SK-N-SH treated with all-trans-retinoic acid at 6 μM for 48 hours (cell line): ENCODE measurements around the gene CHRNA1.

Experiments used
- ATAC-seq: fragments of 200-7000 bp; cut with Tn5 transposase; 3 replicates; pipeline ENCODE4 v1.9.1; 2020; ENCODE audit warnings: mild to moderate bottlenecking, moderate library complexity
- ARNTL ChIP-seq: fragments of 450-650 bp; formaldehyde crosslinking; IDR thresholded peaks from 2 replicates; pipeline ENCODE4 v1.5.0; 2020; ENCODE audit warnings: low read depth, mild to moderate bottlenecking, moderate library complexity, borderline replicate concordance
- BACH2 ChIP-seq: fragments of 250-450 bp; sonication (Bioruptor Pico); IDR thresholded peaks from 2 replicates; pipeline ENCODE4 v1.9.0; 2021; ENCODE audit warnings: mild to moderate bottlenecking, borderline replicate concordance
- CSDC2 ChIP-seq: fragments of 250-450 bp; sonication (Bioruptor Pico); IDR thresholded peaks from 2 replicates; pipeline ENCODE4 v1.5.0; 2020; ENCODE audit warnings: mild to moderate bottlenecking, moderate library complexity
- ESRRG ChIP-seq: fragments of 250-450 bp; sonication (Bioruptor Pico); IDR thresholded peaks from 2 replicates; pipeline ENCODE4 v1.6.1; 2021; ENCODE audit warnings: mild to moderate bottlenecking
- GLIS3 ChIP-seq: fragments of 250-450 bp; sonication (Bioruptor Pico); IDR thresholded peaks from 2 replicates; pipeline ENCODE4 v1.5.0; 2020; ENCODE audit warnings: mild to moderate bottlenecking, moderate library complexity
- ISL1 ChIP-seq: fragments of 250-450 bp; sonication (Bioruptor Pico); IDR thresholded peaks from 2 replicates; pipeline ENCODE4 v2.1.2; 2022; ENCODE audit warnings: mild to moderate bottlenecking, moderate library complexity
- OSR1 ChIP-seq: fragments of 250-450 bp; sonication (Bioruptor Pico); IDR thresholded peaks from 2 replicates; pipeline ENCODE4 v1.8.0; 2022; ENCODE audit warnings: moderate library complexity, mild to moderate bottlenecking, inconsistent platforms
- PPARA ChIP-seq: fragments of 250-450 bp; sonication (Bioruptor Pico); IDR thresholded peaks from 2 replicates; pipeline ENCODE4 v1.5.0; 2020; ENCODE audit warnings: mild to moderate bottlenecking, borderline replicate concordance
- TCF4 ChIP-seq: fragments of 250-450 bp; sonication (Bioruptor Pico); IDR thresholded peaks from 2 replicates; pipeline ENCODE4 v1.8.0; 2021; ENCODE audit warnings: mild to moderate bottlenecking, moderate library complexity, borderline replicate concordance
- TOX ChIP-seq: fragments of 250-450 bp; sonication (Bioruptor Pico); IDR thresholded peaks from 2 replicates; pipeline ENCODE4 v1.8.0; 2021; ENCODE audit warnings: mild to moderate bottlenecking, moderate library complexity, borderline replicate concordance
- ZC3H10 ChIP-seq: fragments of 250-450 bp; sonication (Bioruptor Pico); IDR thresholded peaks from 2 replicates; pipeline ENCODE4 v1.5.1; 2021; ENCODE audit warnings: mild to moderate bottlenecking, moderate library complexity
- ZFP3 ChIP-seq: fragments of 250-450 bp; sonication (Bioruptor Pico); IDR thresholded peaks from 2 replicates; pipeline ENCODE4 v1.5.0; 2020; ENCODE audit warnings: mild to moderate bottlenecking, moderate library complexity
- ZFP30 ChIP-seq: fragments of 450-650 bp; formaldehyde crosslinking; IDR thresholded peaks from 2 replicates; pipeline ENCODE4 v1.5.0; 2022; ENCODE audit warnings: mild to moderate bottlenecking, moderate library complexity
- ZNF565 ChIP-seq: fragments of 450-650 bp; formaldehyde crosslinking; conservative IDR thresholded peaks from 2 replicates; pipeline ENCODE4 v1.5.0; 2020; ENCODE audit warnings: low read depth, mild to moderate bottlenecking, moderate library complexity
- ZNF70 ChIP-seq: fragments of 450-650 bp; formaldehyde crosslinking; IDR thresholded peaks from 2 replicates; pipeline ENCODE4 v1.5.0; 2020; ENCODE audit warnings: mild to moderate bottlenecking, moderate library complexity
- ZNF8 ChIP-seq: fragments of 450-650 bp; formaldehyde crosslinking; IDR thresholded peaks from 2 replicates; pipeline ENCODE4 v1.5.0; 2020; ENCODE audit warnings: mild to moderate bottlenecking, moderate library complexity
- TF ChIP-seq, protein P1 (sequence below): fragments of 250-450 bp; sonication (Bioruptor Pico); IDR thresholded peaks from 2 replicates; pipeline ENCODE4 v1.5.1; 2021; ENCODE audit warnings: mild to moderate bottlenecking, moderate library complexity
- TF ChIP-seq, protein P2 (sequence below): fragments of 250-450 bp; sonication (Bioruptor Pico); IDR thresholded peaks from 2 replicates; pipeline ENCODE4 v1.8.0; 2021; ENCODE audit warnings: low read depth, mild to moderate bottlenecking, moderate library complexity, borderline replicate concordance
- TF ChIP-seq, protein P3 (sequence below): fragments of 250-450 bp; sonication (Bioruptor Pico); IDR thresholded peaks from 2 replicates; pipeline ENCODE4 v1.5.1; 2020; ENCODE audit warnings: low read depth, mild to moderate bottlenecking, moderate library complexity
- TF ChIP-seq, protein P4 (sequence below): fragments of 250-450 bp; sonication (Bioruptor Pico); IDR thresholded peaks from 2 replicates; pipeline ENCODE4 v1.8.0; 2020; ENCODE audit warnings: mild to moderate bottlenecking, moderate library complexity, borderline replicate concordance
- TF ChIP-seq, protein P5 (sequence below): fragments of 250-450 bp; sonication (Bioruptor Pico); IDR thresholded peaks from 2 replicates; pipeline ENCODE4 v1.5.0; 2020; ENCODE audit warnings: mild to moderate bottlenecking, moderate library complexity

The CHRNA1 gene

DNA sequence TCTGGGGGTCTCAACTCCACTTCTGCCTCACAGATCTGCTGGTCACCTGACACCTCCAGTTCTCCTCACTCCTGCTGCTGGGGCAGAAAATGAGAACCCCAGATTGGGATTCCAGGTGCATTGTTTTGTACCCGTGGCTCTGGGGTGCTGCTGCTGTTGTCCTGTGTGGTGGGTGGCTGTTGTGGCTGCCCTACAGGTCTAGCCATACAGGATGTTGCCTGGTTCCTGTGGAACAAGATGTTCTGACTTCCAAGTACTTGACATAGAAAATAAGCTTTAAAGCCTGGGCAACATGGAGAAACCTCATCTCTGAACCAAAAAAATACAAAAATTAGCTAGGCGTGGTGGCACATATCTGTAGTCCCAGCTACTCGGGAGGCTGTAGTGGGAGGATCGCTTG lies 38.1 kb downstream of the CHRNA1 start (continued):
- TF ChIP-seq, protein P1, sequence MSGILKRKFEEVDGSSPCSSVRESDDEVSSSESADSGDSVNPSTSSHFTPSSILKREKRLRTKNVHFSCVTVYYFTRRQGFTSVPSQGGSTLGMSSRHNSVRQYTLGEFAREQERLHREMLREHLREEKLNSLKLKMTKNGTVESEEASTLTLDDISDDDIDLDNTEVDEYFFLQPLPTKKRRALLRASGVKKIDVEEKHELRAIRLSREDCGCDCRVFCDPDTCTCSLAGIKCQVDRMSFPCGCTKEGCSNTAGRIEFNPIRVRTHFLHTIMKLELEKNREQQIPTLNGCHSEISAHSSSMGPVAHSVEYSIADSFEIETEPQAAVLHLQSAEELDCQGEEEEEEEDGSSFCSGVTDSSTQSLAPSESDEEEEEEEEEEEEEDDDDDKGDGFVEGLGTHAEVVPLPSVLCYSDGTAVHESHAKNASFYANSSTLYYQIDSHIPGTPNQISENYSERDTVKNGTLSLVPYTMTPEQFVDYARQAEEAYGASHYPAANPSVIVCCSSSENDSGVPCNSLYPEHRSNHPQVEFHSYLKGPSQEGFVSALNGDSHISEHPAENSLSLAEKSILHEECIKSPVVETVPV = no peak
- no peak for TF ChIP-seq ARNTL (CRISPR knock-in tag)
- TF ChIP-seq, protein P2, sequence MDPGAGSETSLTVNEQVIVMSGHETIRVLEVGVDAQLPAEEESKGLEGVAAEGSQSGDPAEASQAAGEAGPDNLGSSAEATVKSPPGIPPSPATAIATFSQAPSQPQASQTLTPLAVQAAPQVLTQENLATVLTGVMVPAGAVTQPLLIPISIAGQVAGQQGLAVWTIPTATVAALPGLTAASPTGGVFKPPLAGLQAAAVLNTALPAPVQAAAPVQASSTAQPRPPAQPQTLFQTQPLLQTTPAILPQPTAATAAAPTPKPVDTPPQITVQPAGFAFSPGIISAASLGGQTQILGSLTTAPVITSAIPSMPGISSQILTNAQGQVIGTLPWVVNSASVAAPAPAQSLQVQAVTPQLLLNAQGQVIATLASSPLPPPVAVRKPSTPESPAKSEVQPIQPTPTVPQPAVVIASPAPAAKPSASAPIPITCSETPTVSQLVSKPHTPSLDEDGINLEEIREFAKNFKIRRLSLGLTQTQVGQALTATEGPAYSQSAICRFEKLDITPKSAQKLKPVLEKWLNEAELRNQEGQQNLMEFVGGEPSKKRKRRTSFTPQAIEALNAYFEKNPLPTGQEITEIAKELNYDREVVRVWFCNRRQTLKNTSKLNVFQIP (CRISPR knock-in tag) = no peak
- TF ChIP-seq OSR1 = no peak
- TF ChIP-seq ZFP3 (CRISPR knock-in tag) = no peak
- no peak for TF ChIP-seq TCF4 (CRISPR knock-in tag)
- no peak for TF ChIP-seq CSDC2
- TF ChIP-seq ISL1 = no peak
- no peak for TF ChIP-seq TOX (CRISPR knock-in tag)
- TF ChIP-seq BACH2 (CRISPR knock-in tag) = no peak
- no peak for TF ChIP-seq ZNF70 (CRISPR knock-in tag)
- no peak for TF ChIP-seq ZC3H10 (CRISPR knock-in tag)
- TF ChIP-seq, all 23 proteins: peak for 0

DNA sequence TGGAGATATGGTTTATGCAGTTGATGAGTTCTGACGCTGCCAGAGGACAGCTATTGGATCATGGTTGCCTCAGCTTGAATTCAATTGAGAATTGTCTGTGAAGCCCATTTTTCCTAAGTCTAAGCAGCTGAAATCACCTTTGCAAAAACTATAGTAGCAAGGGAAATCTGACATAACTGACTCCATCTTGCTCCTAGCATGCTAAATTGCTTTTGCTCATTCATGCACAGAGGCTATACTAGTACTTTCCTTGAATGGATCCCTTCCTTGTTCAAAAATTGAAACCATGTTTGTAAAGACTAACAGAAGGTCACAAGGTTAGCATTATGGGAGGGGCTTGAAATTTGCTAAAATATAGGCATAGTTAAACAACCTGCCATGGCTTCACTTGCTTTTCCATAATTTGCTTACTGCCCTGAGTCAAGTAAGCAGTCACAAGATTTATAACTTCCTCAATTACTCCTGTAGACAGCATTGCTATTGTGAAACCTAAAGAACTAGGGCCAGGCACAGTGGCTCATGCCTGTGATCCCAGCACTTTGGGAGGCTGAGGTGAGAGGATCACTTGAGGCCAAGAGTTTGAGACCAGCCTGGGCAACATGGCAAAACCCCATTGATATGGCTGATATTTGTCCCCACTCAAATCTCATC lies 41.2 kb downstream of the CHRNA1 start:
- TF ChIP-seq PPARA (CRISPR knock-in tag) = no peak
- TF ChIP-seq TCF4 (CRISPR knock-in tag) = no peak
- no peak for TF ChIP-seq TOX (CRISPR knock-in tag)
- TF ChIP-seq BACH2 (CRISPR knock-in tag) = no peak
- TF ChIP-seq GLIS3 (CRISPR knock-in tag) = no peak
- TF ChIP-seq, protein P3, sequence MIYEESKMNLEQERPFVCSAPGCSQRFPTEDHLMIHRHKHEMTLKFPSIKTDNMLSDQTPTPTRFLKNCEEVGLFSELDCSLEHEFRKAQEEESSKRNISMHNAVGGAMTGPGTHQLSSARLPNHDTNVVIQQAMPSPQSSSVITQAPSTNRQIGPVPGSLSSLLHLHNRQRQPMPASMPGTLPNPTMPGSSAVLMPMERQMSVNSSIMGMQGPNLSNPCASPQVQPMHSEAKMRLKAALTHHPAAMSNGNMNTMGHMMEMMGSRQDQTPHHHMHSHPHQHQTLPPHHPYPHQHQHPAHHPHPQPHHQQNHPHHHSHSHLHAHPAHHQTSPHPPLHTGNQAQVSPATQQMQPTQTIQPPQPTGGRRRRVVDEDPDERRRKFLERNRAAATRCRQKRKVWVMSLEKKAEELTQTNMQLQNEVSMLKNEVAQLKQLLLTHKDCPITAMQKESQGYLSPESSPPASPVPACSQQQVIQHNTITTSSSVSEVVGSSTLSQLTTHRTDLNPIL (CRISPR knock-in tag) = no peak
- no peak for TF ChIP-seq ZNF565 (CRISPR knock-in tag)
- no peak for TF ChIP-seq OSR1
- TF ChIP-seq ZFP30 = no peak
- no peak for TF ChIP-seq ZNF70 (CRISPR knock-in tag)
- no peak for ATAC-seq

DNA sequence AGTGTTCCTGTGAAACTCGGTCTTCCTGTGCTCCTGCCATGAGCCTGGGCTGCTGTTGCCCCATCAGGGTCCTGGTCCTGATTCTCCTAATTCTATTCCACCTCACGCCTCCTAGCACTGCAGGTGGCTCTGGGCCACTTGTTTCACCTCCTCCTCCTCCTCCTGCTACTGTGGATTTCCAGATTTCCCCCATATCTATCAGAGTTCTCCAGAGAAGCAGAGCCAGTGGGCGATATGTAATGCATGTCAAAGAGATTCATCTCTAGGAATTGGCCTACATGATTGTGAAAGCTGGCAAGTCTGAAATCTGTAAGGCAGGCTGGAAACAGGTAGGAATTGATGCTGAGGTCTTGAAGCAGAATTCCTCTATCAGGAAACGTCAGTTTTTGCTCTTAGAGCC lies 45.3 kb downstream of the CHRNA1 start:
- TF ChIP-seq OSR1 (no peak), ZFP30 (no peak), CSDC2 (no peak), ZNF8 (CRISPR knock-in tag) (no peak), ESRRG (CRISPR knock-in tag) (no peak), TOX (CRISPR knock-in tag) (no peak), ZC3H10 (CRISPR knock-in tag) (no peak)
- TF ChIP-seq, protein P4, sequence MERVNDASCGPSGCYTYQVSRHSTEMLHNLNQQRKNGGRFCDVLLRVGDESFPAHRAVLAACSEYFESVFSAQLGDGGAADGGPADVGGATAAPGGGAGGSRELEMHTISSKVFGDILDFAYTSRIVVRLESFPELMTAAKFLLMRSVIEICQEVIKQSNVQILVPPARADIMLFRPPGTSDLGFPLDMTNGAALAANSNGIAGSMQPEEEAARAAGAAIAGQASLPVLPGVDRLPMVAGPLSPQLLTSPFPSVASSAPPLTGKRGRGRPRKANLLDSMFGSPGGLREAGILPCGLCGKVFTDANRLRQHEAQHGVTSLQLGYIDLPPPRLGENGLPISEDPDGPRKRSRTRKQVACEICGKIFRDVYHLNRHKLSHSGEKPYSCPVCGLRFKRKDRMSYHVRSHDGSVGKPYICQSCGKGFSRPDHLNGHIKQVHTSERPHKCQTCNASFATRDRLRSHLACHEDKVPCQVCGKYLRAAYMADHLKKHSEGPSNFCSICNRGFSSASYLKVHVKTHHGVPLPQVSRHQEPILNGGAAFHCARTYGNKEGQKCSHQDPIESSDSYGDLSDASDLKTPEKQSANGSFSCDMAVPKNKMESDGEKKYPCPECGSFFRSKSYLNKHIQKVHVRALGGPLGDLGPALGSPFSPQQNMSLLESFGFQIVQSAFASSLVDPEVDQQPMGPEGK (CRISPR knock-in tag) = no peak
- TF ChIP-seq, protein P5, sequence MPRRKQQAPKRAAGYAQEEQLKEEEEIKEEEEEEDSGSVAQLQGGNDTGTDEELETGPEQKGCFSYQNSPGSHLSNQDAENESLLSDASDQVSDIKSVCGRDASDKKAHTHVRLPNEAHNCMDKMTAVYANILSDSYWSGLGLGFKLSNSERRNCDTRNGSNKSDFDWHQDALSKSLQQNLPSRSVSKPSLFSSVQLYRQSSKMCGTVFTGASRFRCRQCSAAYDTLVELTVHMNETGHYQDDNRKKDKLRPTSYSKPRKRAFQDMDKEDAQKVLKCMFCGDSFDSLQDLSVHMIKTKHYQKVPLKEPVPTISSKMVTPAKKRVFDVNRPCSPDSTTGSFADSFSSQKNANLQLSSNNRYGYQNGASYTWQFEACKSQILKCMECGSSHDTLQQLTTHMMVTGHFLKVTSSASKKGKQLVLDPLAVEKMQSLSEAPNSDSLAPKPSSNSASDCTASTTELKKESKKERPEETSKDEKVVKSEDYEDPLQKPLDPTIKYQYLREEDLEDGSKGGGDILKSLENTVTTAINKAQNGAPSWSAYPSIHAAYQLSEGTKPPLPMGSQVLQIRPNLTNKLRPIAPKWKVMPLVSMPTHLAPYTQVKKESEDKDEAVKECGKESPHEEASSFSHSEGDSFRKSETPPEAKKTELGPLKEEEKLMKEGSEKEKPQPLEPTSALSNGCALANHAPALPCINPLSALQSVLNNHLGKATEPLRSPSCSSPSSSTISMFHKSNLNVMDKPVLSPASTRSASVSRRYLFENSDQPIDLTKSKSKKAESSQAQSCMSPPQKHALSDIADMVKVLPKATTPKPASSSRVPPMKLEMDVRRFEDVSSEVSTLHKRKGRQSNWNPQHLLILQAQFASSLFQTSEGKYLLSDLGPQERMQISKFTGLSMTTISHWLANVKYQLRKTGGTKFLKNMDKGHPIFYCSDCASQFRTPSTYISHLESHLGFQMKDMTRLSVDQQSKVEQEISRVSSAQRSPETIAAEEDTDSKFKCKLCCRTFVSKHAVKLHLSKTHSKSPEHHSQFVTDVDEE = no peak
- ATAC-seq = no peak
